K562 (cell line): ENCODE results near the gene NUDT22. TPM values are rescaled to one million over a fixed set of nuclear protein-coding genes. Genes with fewer than 3 reads are reported as not detected.

Experiments
- ARID2 ChIP-seq: fragments of 450-650 bp; IDR thresholded peaks from 2 replicates; pipeline ENCODE4 v1.6.1; 2017; ENCODE audit warnings: antibody characterized with exemption, mild to moderate bottlenecking
- CTBP1 ChIP-seq: fragments of 450-650 bp; IDR thresholded peaks from 2 replicates; pipeline ENCODE4 v1.6.1; 2016; ENCODE audit warnings: borderline replicate concordance
- ESRRA ChIP-seq: fragments of 450-650 bp; IDR thresholded peaks from 2 replicates; pipeline ENCODE4 v1.6.1; 2014; ENCODE audit warnings: low read depth, mild to moderate bottlenecking, moderate library complexity, borderline replicate concordance
- ETV1 ChIP-seq: fragments of 450-650 bp; conservative IDR thresholded peaks from 2 replicates; pipeline ENCODE4 v1.6.1; 2016; ENCODE audit warnings: missing genetic modification characterization, control low read depth, low read depth, missing compliant biosample characterization
- EWSR1 ChIP-seq: fragments of 450-650 bp; IDR thresholded peaks from 2 replicates; pipeline ENCODE4 v1.6.1; 2018; ENCODE audit warnings: borderline replicate concordance, mild to moderate bottlenecking, low read depth, moderate library complexity; ENCODE audit not compliant: partially characterized antibody
- FOXK1 ChIP-seq: sonication (generic); formaldehyde crosslinking; IDR thresholded peaks from 2 replicates; pipeline ENCODE4 v1.8.0; 2022; ENCODE audit warnings: missing genetic modification reagents, mild to moderate bottlenecking, borderline replicate concordance
- GATAD2B ChIP-seq: fragments of 450-650 bp; IDR thresholded peaks from 2 replicates; pipeline ENCODE4 v1.6.1; 2017; ENCODE audit warnings: mild to moderate bottlenecking, borderline replicate concordance
- HMGN3 ChIP-seq: IDR thresholded peaks from 2 replicates; pipeline ENCODE4 v1.6.1; 2011; ENCODE audit warnings: borderline replicate concordance, low read depth, mild to moderate bottlenecking, mixed read lengths, low read length; ENCODE audit not compliant: insufficient read length; ENCODE audit errors: extremely low read depth
- MYBL2 ChIP-seq, 2 experiments: fragments of 450-650 bp in 1 of 2; sonication (generic) in 1 of 2; formaldehyde crosslinking in 1 of 2; IDR thresholded peaks; 2 replicates each; pipeline versions ENCODE4 v1.6.1 to v1.8.1; 2017 to 2022; ENCODE audit warnings: borderline replicate concordance in 1 of 2, inconsistent platforms in 1 of 2, low read depth in 1 of 2, mild to moderate bottlenecking in 1 of 2, missing genetic modification reagents in 1 of 2, moderate library complexity in 1 of 2
- POLR2AphosphoS5 ChIP-seq: IDR thresholded peaks from 2 replicates; pipeline ENCODE4 v1.6.1; 2011; ENCODE audit warnings: mild to moderate bottlenecking, low read depth, low read length, moderate library complexity; ENCODE audit not compliant: control insufficient read depth, insufficient read depth
- ZNF75A ChIP-seq: fragments of 450-650 bp; formaldehyde crosslinking; IDR thresholded peaks from 2 replicates; pipeline ENCODE4 v1.4.0; 2020; ENCODE audit warnings: mild to moderate bottlenecking
- polyA plus RNA-seq, 8 experiments: library from polyadenylated mRNA; depleted of rRNA in 4 of 8; stranded (reverse) in 5 of 8; unstranded in 3 of 8; fragments of >200 nt; fragmentation: Nextera tagmentation in 2 of 8; fragmentation: Illumina TruSeq in 1 of 8; extraction: Ambion mirVana in 2 of 8; extraction: Trizol in 1 of 8; gene quantifications; 2 replicates each; pipeline versions ENCODE4 v1.2.1 to v1.2.3, GENCODE V29; 2011 to 2014; ENCODE audit warnings: inconsistent platforms in 1 of 8, missing spikeins in 1 of 8
- total RNA-seq, 7 experiments: library from RNA; depleted of rRNA in 6 of 7; stranded (reverse); fragments of >200 nt in 6 of 7; fragmentation: Illumina TruSeq in 2 of 7; extraction: Trizol in 2 of 7; gene quantifications; 2 replicates each; pipeline versions ENCODE4 v1.2.1 to v1.2.3, GENCODE V29; 2011 to 2021; ENCODE audit warnings: low replicate concordance in 1 of 7
- TF ChIP-seq, protein P1 (sequence below), 2 experiments: fragments of 450-650 bp in 1 of 2; sonication (generic) in 1 of 2; formaldehyde crosslinking in 1 of 2; IDR thresholded peaks; 2 replicates each; pipeline versions ENCODE4 v1.7.1 to v1.9.0; 2016 to 2022; ENCODE audit warnings: inconsistent platforms in 1 of 2, mild to moderate bottlenecking in 1 of 2, missing genetic modification reagents in 1 of 2
- TF ChIP-seq, protein P2 (sequence below): fragments of 250-450 bp; sonication (Bioruptor Pico); IDR thresholded peaks from 2 replicates; pipeline ENCODE4 v1.5.0; 2021
- TF ChIP-seq, protein P3 (sequence below): fragments of 450-650 bp; formaldehyde crosslinking; IDR thresholded peaks from 2 replicates; pipeline ENCODE4 v1.4.0; 2020; ENCODE audit warnings: mild to moderate bottlenecking, moderate library complexity

The NUDT22 gene
- total and polyA plus RNA-seq, 9 of the 15 experiments (the other 6 are each of a cell fraction or from before 2014, with no cell fraction given) = 6.3 to 92.6 (median 37.4) TPM

DNA sequence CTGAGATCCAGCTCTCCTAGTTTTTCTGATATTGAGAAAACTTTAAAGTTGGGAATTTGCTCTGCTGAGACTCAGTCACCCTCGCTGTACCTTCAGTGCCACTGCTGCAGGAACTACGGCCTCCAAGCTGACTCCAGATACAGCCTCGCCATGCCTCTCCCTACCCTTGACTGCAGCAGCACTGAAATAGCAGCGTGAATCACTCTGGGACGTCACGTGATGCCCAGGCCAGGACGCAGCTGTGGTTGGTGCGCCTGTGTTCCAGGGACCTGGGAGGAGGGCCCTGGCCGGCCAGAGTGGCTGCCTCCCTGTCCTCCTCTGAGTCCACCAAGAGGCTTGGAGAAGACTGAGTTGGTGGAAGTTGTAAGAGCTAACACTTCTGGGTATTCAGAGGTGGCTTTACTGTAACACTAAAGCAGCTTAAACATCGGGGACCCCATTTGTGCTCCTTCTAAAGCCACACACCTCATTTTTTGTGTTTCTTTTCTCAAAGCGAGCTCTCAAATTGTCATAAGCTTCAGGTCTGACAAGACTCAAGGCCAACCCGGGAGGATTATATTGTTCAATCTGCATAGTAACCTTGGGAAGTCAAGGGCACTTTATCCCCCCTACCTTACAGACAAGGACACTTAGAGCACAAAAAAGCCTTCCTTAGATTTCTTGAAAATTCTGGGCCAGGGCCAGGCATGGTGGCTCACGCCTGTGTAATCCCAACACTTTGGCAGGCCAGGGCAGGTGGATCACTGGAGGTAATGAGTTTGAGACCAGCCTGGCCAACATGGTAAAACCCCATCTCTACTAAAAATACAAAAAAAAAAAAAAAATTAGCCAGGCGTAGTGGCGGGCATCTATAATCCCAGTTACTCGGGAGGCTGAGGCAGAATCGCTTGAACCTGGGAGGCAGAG, 44.3 kb upstream of the NUDT22 start (continued):
- TF ChIP-seq, protein P1, sequence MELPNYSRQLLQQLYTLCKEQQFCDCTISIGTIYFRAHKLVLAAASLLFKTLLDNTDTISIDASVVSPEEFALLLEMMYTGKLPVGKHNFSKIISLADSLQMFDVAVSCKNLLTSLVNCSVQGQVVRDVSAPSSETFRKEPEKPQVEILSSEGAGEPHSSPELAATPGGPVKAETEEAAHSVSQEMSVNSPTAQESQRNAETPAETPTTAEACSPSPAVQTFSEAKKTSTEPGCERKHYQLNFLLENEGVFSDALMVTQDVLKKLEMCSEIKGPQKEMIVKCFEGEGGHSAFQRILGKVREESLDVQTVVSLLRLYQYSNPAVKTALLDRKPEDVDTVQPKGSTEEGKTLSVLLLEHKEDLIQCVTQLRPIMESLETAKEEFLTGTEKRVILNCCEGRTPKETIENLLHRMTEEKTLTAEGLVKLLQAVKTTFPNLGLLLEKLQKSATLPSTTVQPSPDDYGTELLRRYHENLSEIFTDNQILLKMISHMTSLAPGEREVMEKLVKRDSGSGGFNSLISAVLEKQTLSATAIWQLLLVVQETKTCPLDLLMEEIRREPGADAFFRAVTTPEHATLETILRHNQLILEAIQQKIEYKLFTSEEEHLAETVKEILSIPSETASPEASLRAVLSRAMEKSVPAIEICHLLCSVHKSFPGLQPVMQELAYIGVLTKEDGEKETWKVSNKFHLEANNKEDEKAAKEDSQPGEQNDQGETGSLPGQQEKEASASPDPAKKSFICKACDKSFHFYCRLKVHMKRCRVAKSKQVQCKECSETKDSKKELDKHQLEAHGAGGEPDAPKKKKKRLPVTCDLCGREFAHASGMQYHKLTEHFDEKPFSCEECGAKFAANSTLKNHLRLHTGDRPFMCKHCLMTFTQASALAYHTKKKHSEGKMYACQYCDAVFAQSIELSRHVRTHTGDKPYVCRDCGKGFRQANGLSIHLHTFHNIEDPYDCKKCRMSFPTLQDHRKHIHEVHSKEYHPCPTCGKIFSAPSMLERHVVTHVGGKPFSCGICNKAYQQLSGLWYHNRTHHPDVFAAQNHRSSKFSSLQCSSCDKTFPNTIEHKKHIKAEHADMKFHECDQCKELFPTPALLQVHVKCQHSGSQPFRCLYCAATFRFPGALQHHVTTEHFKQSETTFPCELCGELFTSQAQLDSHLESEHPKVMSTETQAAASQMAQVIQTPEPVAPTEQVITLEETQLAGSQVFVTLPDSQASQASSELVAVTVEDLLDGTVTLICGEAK (IDR thresholded peaks at IDR 0.05) = no peak
- TF ChIP-seq, protein P1 (CRISPR knock-in tag; IDR thresholded peaks at IDR 0.05) = no peak
- TF ChIP-seq, protein P2, sequence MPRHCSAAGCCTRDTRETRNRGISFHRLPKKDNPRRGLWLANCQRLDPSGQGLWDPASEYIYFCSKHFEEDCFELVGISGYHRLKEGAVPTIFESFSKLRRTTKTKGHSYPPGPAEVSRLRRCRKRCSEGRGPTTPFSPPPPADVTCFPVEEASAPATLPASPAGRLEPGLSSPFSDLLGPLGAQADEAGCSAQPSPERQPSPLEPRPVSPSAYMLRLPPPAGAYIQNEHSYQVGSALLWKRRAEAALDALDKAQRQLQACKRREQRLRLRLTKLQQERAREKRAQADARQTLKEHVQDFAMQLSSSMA (CRISPR knock-in tag) = no peak
- TF ChIP-seq CTBP1 (peak; percentile 62; the same call in 1 of the 2 replicates), HMGN3 (no peak), ZNF75A (CRISPR knock-in tag) (no peak), GATAD2B (no peak), POLR2AphosphoS5 (peak; percentile 82), ARID2 (no peak), ETV1 (tag) (no peak), EWSR1 (no peak), FOXK1 (CRISPR knock-in tag) (no peak), MYBL2 (IDR thresholded peaks at IDR 0.05; ENCODE audit: low read depth) (no peak), MYBL2 (CRISPR knock-in tag; IDR thresholded peaks at IDR 0.05; ENCODE audit: borderline replicate concordance) (no peak), ESRRA (peak; percentile 51; the same call in 1 of the 2 replicates)
- TF ChIP-seq, protein P3, sequence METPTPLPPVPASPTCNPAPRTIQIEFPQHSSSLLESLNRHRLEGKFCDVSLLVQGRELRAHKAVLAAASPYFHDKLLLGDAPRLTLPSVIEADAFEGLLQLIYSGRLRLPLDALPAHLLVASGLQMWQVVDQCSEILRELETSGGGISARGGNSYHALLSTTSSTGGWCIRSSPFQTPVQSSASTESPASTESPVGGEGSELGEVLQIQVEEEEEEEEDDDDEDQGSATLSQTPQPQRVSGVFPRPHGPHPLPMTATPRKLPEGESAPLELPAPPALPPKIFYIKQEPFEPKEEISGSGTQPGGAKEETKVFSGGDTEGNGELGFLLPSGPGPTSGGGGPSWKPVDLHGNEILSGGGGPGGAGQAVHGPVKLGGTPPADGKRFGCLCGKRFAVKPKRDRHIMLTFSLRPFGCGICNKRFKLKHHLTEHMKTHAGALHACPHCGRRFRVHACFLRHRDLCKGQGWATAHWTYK (CRISPR knock-in tag) = 0 out of 2 replicates have a peak, but pooled peaks have one; percentile 10
